Mucosa of descending colon (tissue), 3 donors: Measurements from ENCODE around the gene DBNDD2. TPM values are rescaled to one million over a fixed set of nuclear protein-coding genes. Genes with fewer than 3 reads are reported as not detected.

Experiments used
- ATAC-seq: fragments of 200-7000 bp; cut with Tn5 transposase; one replicate; pipeline ENCODE4 v1.9.1; 2020; ENCODE audit warnings: mild to moderate bottlenecking, moderate library complexity
- DNase-seq, 3 donors: peaks; one replicate each; pipeline ENCODE4 v3.0.0-alpha.2; 2020
- H3K36me3 ChIP-seq: fragments of 200-600 bp; one replicate; pipeline ENCODE4 v1.8.0; 2021; ENCODE audit warnings: low read depth, mild to moderate bottlenecking
- H3K4me1 ChIP-seq: fragments of 200-600 bp; one replicate; pipeline ENCODE4 v1.8.0; 2021; ENCODE audit warnings: low read depth, mild to moderate bottlenecking
- H3K4me3 ChIP-seq: fragments of 200-600 bp; one replicate; pipeline ENCODE4 v1.8.0; 2021; ENCODE audit warnings: mild to moderate bottlenecking
- H3K9me3 ChIP-seq: fragments of 200-600 bp; one replicate; pipeline ENCODE4 v1.8.0; 2021; ENCODE audit warnings: mild to moderate bottlenecking
- intact Hi-C, 2 donors: fragments of 100-400 bp; cut with DNase I in 1 of 2; cut with micrococcal nuclease in 1 of 2; formaldehyde crosslinking; loops; one replicate each; pipeline versions ENCODE4 v1.11.0 to v1.11.1; 2022; cut with DNase I, micrococcal nuclease
- total RNA-seq, 3 donors: library from RNA; stranded (reverse); fragmentation: NEBNext Ultra II Directional in 2 of 3; extraction: Animal tissue kit (Norgen Biotek cat#: 25700) in 2 of 3; gene quantifications; one replicate each; pipeline versions ENCODE4 v1.2.1 to v1.2.4, GENCODE V29; 2021 to 2023
- TF ChIP-seq, protein P1 (sequence below): fragments of 200-600 bp; IDR thresholded peaks from one replicate; pipeline ENCODE4 v1.8.0; 2022; ENCODE audit warnings: antibody characterized with exemption, mild to moderate bottlenecking
- donor health status: DM: no; HTN: no; CAD: no; lungs with moderate emphysema.
- donor health status: DM: no; HTN: no; CAD: no.
- donor health status: DM: no; HTN: yes; CAD: no.

DBNDD2 gene
- total RNA-seq, 3 donors from 2014 or later: 108 to 125 (median 124) TPM

DNA sequence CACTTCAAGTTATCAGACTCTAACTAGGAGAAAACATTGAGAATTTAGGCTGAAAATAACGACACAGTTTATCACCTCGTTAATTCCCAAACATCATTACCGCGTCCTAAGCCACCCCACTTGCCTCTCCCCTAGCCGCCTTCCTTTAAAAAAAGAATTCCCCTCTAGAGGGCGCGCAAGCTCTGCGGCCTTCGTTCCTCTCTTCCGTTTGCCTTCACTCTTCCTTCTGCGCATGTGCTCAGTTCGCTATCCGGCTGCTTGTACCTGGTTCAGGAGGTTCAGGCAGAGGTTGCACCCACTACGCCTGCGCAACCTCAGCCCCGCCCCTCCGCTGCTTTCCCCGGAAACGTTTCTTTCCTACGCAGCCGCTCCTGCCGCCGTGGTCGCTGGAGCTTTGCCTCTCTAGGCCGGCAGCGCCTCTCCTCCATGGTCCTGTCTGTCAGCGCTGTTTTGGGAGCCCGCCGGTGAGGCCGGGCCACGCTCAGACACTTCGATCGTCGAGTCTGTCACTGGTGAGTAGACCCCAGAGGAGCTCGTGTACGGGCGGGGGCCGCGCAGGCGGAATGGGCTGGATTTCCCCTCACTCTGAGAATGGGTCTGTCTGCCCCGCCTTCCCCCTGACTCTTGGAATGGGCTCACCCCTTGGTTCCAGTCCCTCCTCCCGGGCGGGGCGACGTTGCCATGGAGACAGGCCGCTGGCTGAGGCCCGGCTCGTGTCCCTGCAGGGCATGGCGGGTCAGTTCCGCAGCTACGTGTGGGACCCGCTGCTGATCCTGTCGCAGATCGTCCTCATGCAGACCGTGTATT is 45.1 kb upstream of the DBNDD2 start, which contains the start of gene SYS1:
SYS1 (plus strand) TSS at position 353 of the 807 bp plus-strand sequence; CDS start at position 729, 376 bp downstream.
- ATAC-seq (peak; percentile 93), DNase-seq (peak; percentile 99 to 100 (median 99))
- H3K9me3 ChIP-seq: no peaks in the 10 kb centered on the region
- H3K36me3 ChIP-seq: peaks cover 9% of the 10 kb centered on the region
- intact Hi-C loops: no loop called here
- peak within 1 kb of the TSS; percentile 49 for H3K4me3 ChIP-seq
- peaks cover 37% of the 10 kb centered on the region for H3K4me1 ChIP-seq
- TF ChIP-seq, protein P1, sequence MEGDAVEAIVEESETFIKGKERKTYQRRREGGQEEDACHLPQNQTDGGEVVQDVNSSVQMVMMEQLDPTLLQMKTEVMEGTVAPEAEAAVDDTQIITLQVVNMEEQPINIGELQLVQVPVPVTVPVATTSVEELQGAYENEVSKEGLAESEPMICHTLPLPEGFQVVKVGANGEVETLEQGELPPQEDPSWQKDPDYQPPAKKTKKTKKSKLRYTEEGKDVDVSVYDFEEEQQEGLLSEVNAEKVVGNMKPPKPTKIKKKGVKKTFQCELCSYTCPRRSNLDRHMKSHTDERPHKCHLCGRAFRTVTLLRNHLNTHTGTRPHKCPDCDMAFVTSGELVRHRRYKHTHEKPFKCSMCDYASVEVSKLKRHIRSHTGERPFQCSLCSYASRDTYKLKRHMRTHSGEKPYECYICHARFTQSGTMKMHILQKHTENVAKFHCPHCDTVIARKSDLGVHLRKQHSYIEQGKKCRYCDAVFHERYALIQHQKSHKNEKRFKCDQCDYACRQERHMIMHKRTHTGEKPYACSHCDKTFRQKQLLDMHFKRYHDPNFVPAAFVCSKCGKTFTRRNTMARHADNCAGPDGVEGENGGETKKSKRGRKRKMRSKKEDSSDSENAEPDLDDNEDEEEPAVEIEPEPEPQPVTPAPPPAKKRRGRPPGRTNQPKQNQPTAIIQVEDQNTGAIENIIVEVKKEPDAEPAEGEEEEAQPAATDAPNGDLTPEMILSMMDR: peak; percentile 81

DNA sequence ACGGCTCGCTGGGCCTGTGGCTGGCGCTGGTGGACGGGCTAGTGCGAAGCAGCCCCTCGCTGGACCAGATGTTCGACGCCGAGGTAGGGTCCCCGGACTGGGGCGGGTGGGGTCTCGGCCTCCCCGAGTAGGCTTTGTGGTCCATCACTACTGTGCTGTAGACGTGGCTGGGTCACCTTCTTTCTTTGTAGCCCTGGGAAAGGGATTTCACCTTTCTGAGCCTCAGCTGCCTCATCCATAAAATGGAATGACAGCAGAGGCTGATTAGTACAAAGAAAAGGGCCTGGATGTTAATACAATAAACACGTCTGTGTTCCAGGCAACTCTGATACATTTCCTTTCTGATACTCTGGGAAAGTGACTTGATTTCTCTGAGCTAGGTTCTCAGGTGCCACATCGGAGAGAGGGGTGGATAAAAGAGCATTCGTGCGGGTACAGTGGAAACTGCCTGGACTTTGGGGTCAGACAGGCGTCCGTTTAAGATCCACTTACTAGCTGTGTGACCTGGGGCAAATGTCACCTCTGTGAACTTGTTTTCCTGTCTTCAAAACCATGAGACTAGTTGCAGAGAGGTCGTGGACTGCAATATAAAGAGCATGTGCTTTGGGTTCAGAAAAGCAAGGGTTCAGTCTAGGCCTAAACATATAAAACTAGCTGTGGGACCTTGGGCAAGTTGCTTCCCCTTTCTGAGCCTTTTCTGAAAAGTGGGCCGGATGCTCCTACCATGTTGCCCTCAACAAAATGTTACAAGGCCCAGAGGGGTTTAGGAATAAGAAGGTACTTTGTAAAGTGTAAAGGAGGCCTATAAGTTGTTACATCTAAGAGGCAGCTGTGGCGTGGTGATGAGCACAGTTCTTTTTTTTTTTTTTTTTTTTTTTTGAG is 44.2 kb upstream of the DBNDD2 start:
- intact Hi-C loops: no loop called here
- no peaks in the 10 kb centered on the region for H3K9me3 ChIP-seq
- no peak for ATAC-seq
- peaks cover 40% of the 10 kb centered on the region for H3K4me1 ChIP-seq
- peak in 1 of 3 donors; percentile 3 for DNase-seq
- TF ChIP-seq, protein P1: no peak
- H3K36me3 ChIP-seq: peaks cover 9% of the 10 kb centered on the region
- peak overlapping the region; percentile 49 for H3K4me3 ChIP-seq

DNA sequence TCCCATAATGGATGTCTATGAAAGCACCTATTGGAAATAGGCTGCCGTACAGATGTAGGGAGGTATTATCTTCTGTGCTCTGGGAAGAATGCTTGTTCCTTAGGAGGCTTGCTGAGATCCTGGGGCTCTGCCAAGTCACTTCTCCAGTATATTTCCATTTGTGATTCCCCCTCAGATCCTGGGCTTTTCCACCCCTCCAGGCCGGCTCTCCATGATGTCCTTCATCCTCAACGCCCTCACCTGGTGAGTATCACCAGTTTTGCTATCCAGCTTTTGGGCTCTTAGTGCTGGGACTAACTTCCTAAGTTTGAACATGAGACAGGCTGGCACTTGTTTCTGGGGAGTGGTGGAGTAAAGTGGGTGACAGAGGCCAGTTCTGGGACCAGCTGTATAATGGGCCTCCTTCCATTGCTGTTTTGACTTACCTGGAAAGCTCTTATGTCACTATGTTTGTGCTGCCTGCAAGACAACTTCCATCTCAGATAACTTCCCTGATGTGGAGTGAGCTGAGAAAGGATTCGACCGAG is 42.6 kb upstream of the DBNDD2 start:
- TF ChIP-seq, protein P1: no peak
- ATAC-seq (no peak), DNase-seq (no peak)
- Histone ChIP-seq H3K9me3 (no peaks in the 10 kb centered on the region), H3K36me3 (peaks cover 9% of the 10 kb centered on the region), H3K4me3 (no peak overlapping the region), H3K4me1 (peaks cover 31% of the 10 kb centered on the region)
- intact Hi-C loops: no loop called here

DNA sequence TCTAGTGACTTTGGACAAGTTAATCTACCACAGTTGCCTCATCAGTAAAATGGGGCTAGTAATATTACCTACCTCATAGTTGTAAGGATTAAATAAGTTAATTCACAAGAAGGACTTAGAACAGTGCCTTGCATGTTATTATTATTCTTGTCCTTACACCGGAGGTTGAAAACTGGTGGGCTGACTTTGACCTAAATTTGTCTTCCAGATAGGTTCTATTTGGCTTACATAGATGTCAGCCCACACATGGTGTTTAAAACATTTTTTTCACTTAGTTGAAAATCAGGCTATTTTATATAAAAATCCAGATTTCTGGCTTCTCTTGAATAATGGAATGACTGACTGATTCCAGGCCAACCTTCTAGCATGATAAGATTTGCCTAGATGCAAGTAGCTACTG is 41.9 kb upstream of the DBNDD2 start:
- peaks cover 9% of the 10 kb centered on the region for H3K36me3 ChIP-seq
- H3K9me3 ChIP-seq: no peaks in the 10 kb centered on the region
- TF ChIP-seq, protein P1: no peak
- no peak for DNase-seq
- peaks cover 31% of the 10 kb centered on the region for H3K4me1 ChIP-seq
- intact Hi-C loops: no loop called here
- no peak overlapping the region for H3K4me3 ChIP-seq
- no peak for ATAC-seq

DNA sequence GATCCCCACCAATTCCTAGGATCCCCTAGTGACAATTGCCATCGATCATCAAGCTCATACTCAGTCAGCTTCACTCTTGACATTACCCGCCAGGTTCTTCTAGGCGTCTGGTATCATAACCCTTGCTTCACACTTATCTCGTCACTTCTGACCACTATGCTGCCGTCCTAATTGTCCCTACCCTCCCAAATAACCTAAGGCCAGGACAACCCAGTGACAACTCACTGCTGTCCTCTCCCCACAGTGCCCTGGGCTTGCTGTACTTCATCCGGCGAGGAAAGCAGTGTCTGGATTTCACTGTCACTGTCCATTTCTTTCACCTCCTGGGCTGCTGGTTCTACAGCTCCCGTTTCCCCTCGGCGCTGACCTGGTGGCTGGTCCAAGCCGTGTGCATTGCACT is 41.5 kb upstream of the DBNDD2 start:
- H3K9me3 ChIP-seq: no peaks in the 10 kb centered on the region
- peaks cover 9% of the 10 kb centered on the region for H3K36me3 ChIP-seq
- DNase-seq: no peak
- no peak overlapping the region for H3K4me3 ChIP-seq
- intact Hi-C loops: no loop called here
- TF ChIP-seq, protein P1: no peak
- peaks cover 31% of the 10 kb centered on the region for H3K4me1 ChIP-seq
- ATAC-seq: no peak
